ENCODE data around the gene TUBAL3. TPM values are rescaled to one million over a fixed set of nuclear protein-coding genes. Genes with fewer than 3 reads are reported as not detected.

TUBAL3 gene
- total RNA-seq, 1 experiment from 2014 or later = not detected

DNA sequence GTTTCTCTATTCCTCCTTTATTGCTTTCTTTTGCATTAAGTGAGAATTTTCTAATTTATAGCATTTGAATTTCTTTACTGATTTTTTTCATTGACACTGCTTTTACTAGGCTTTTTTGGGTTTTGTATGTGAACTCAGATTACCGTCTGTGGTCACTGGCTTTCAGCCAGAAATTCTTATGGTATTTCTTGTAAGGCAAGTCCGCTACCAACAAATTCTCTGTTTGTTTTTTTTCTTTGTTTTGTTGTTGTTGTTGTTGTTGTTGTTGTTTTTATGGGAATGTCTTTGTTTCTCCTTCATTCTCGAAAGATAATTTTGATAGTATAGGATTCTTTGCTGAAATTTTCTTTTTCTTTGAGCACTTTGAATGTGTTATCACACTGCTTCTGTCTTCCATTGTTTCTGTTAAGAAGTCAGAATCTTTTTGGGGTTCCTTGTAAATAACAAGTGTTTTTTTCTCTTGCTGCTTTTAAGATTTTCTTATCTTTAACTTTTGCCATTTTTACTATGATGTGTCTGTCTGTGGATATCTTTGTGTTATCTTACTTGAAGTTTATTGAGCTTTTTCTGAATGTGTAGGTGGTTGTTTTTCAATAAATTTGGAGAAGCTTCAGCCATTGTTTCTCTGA lies 15.0 kb upstream of the TUBAL3 start:
- Histone ChIP-seq H3K27me3 (ENCODE audit: insufficient read depth, low read length) (no peaks in the 10 kb centered on the region), H3K9ac (ENCODE audit: extremely low read depth, insufficient read length, low read length) (no peak overlapping the region), H2AK5ac (ENCODE audit: insufficient read length, low read length) (no peak overlapping the region), H3K23ac (ENCODE audit: insufficient read length, low read depth, low read length) (no peak overlapping the region), H4K5ac (ENCODE audit: insufficient read length, low read depth, low read length) (no peak overlapping the region), H3T11ph (ENCODE audit: low read length) (no peak overlapping the region), H3K79me2 (ENCODE audit: insufficient read depth, low read length) (peaks cover 23% of the 10 kb centered on the region; the same call in 1 of the 2 replicates), H3K18ac (ENCODE audit: insufficient read length, low read depth, low read length) (no peak overlapping the region), H3K4ac (ENCODE audit: low read depth, low read length) (no peak overlapping the region), H2AFZ (ENCODE audit: low read length) (no peak overlapping the region), H3K27ac (ENCODE audit: insufficient read length, low read depth, low read length) (no peak overlapping the region), H2BK120ac (ENCODE audit: low read depth, low read length, poor library complexity, severe bottlenecking) (no peak overlapping the region), H2BK20ac (ENCODE audit: low read depth, low read length, poor library complexity, severe bottlenecking) (no peak overlapping the region), H3K4me2 (ENCODE audit: insufficient read depth, insufficient read length, low read length) (no peak overlapping the region), H3K23me2 (ENCODE audit: insufficient read length, low read depth, low read length, poor library complexity, severe bottlenecking) (no peaks in the 10 kb centered on the region), H4K91ac (ENCODE audit: insufficient read length, low read depth, low read length) (no peak overlapping the region), H2BK15ac (ENCODE audit: low read depth, low read length) (no peak overlapping the region), H3K9me3 (ENCODE audit: control insufficient read depth, low read depth, low read length) (no peaks in the 10 kb centered on the region), H2BK5ac (ENCODE audit: insufficient read length, low read length) (no peak overlapping the region), H2BK12ac (ENCODE audit: insufficient read length, low read depth, low read length) (no peak overlapping the region), H3K4me1 (ENCODE audit: insufficient read depth, low read length) (peaks cover 2% of the 10 kb centered on the region; the same call in 1 of the 2 replicates), H4K8ac (replicated peaks; ENCODE audit: insufficient read length, low read depth, low read length) (no peak overlapping the region), H3K56ac (ENCODE audit: insufficient read length, low read depth, low read length) (no peak overlapping the region), H3K14ac (ENCODE audit: insufficient read depth, low read length) (no peak overlapping the region), H3K79me1 (ENCODE audit: insufficient read depth, low read depth, low read length, poor library complexity, severe bottlenecking) (peaks cover 11% of the 10 kb centered on the region), H4K20me1 (ENCODE audit: control insufficient read depth, insufficient read depth, insufficient read length) (no peaks in the 10 kb centered on the region)
- Mint-ChIP-seq H3K4me1 (peaks cover 40 to 43% of the 10 kb centered on the region in 2 experiments), H3K27ac (0 out of 7 replicates have a peak overlapping the region, but pooled peaks of 1 of the 3 experiments have one; percentile 7), H3K4me3 (no peak overlapping the region), H3K9me3 (peaks cover 5 to 18% of the 10 kb centered on the region in 2 experiments; a peak in 3 of 5 replicates), H3K27me3 (ENCODE audit: low read depth) (no peaks in the 10 kb centered on the region), H3K36me3 (ENCODE audit: insufficient read depth in 1 of 3, low read depth in 3 of 3) (peaks cover 0 to 21% (median 11%) of the 10 kb centered on the region in 3 experiments; a peak in 4 of 7 replicates)
- TF ChIP-seq, protein P1, sequence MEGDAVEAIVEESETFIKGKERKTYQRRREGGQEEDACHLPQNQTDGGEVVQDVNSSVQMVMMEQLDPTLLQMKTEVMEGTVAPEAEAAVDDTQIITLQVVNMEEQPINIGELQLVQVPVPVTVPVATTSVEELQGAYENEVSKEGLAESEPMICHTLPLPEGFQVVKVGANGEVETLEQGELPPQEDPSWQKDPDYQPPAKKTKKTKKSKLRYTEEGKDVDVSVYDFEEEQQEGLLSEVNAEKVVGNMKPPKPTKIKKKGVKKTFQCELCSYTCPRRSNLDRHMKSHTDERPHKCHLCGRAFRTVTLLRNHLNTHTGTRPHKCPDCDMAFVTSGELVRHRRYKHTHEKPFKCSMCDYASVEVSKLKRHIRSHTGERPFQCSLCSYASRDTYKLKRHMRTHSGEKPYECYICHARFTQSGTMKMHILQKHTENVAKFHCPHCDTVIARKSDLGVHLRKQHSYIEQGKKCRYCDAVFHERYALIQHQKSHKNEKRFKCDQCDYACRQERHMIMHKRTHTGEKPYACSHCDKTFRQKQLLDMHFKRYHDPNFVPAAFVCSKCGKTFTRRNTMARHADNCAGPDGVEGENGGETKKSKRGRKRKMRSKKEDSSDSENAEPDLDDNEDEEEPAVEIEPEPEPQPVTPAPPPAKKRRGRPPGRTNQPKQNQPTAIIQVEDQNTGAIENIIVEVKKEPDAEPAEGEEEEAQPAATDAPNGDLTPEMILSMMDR (conservative IDR thresholded peaks at IDR 0.05) = no peak
- DNase-seq = no peak
- WGBS (ENCODE audit: extremely low coverage, insufficient read length, low lambda C conversion rate) = no CpG with 5 or more reads among the region's 3 CpGs
